PC-9 (cell line): Measurements from ENCODE around the gene VWA5B1. TPM values are rescaled to one million over a fixed set of nuclear protein-coding genes. Genes with fewer than 3 reads are reported as not detected.

Source experiments
- BruUV-seq: library from RNA; stranded (reverse); fragments of 400-500 nt; replicated peaks from 2 replicates; lab custom pipeline; 2021; lab: Mats Ljungman, UMichigan
- CTCF ChIA-PET: fragments of 300-600 bp; sonication (Branson Sonifier 250); formaldehyde crosslinking; loops from one replicate; lab custom pipeline; 2022; ENCODE audit warnings: antibody characterized with exemption; lab: Charles Lee
- POLR2A ChIA-PET: fragments of 300-600 bp; sonication (Branson Sonifier 250); formaldehyde crosslinking; loops from one replicate; lab custom pipeline; 2022; ENCODE audit warnings: antibody characterized with exemption; ENCODE audit not compliant: unreplicated experiment; lab: Charles Lee
- DNase-seq, 2 experiments: peaks; one replicate each; pipeline versions ENCODE4 v3.0.0 to v3.0.0-alpha.2; 2015 to 2022; ENCODE audit warnings: mixed read lengths in 1 of 2
- H2AFZ ChIP-seq: fragments of 200-600 bp; sonication (generic); 2 replicates; pipeline ENCODE4 v1.8.1; 2017; ENCODE audit warnings: antibody characterized with exemption
- H3F3A ChIP-seq: fragments of 200-600 bp; sonication (generic); 2 replicates; pipeline ENCODE4 v1.8.1; 2017; ENCODE audit warnings: antibody characterized with exemption, mild to moderate bottlenecking, low read depth; ENCODE audit not compliant: insufficient read depth
- H3K27ac ChIP-seq: fragments of 200-600 bp; sonication (generic); 2 replicates; pipeline ENCODE4 v1.6.1; 2016; ENCODE audit warnings: mixed run types
- H3K27me3 ChIP-seq: fragments of 200-600 bp; sonication (generic); 2 replicates; pipeline ENCODE4 v1.6.1; 2016; ENCODE audit warnings: low read depth, mixed run types; ENCODE audit not compliant: insufficient read depth
- H3K36me3 ChIP-seq: fragments of 200-600 bp; sonication (generic); 2 replicates; pipeline ENCODE4 v1.6.1; 2016; ENCODE audit warnings: low read depth, mixed run types
- H3K4me1 ChIP-seq: fragments of 200-600 bp; sonication (generic); replicated peaks from 2 replicates; pipeline ENCODE4 v1.6.1; 2016; ENCODE audit warnings: mixed run types; ENCODE audit not compliant: insufficient read depth
- H3K4me2 ChIP-seq: fragments of 200-600 bp; sonication (generic); 2 replicates; pipeline ENCODE4 v1.6.1; 2017; ENCODE audit warnings: mixed run types
- H3K4me3 ChIP-seq: fragments of 200-600 bp; sonication (generic); 2 replicates; pipeline ENCODE4 v1.6.1; 2016; ENCODE audit warnings: mixed run types
- H3K79me2 ChIP-seq: fragments of 200-600 bp; sonication (generic); 2 replicates; pipeline ENCODE4 v1.6.1; 2017; ENCODE audit warnings: low read depth, mixed run types
- H3K9me2 ChIP-seq: fragments of 200-600 bp; sonication (generic); 2 replicates; pipeline ENCODE4 v1.8.1; 2017; ENCODE audit warnings: mild to moderate bottlenecking; ENCODE audit not compliant: insufficient read depth
- H3K9me3 ChIP-seq: fragments of 200-600 bp; sonication (generic); 2 replicates; pipeline ENCODE4 v1.8.1; 2016; ENCODE audit warnings: low read depth; ENCODE audit not compliant: insufficient read depth
- H4K20me1 ChIP-seq: fragments of 200-600 bp; sonication (generic); 2 replicates; pipeline ENCODE4 v1.8.1; 2017; ENCODE audit not compliant: insufficient read depth
- EZH2 ChIP-seq: fragments of 200-600 bp; sonication (generic); IDR thresholded peaks from 2 replicates; pipeline ENCODE4 v1.8.0; 2017; ENCODE audit warnings: antibody characterized with exemption, low read depth
- intact Hi-C: fragments of 100-400 bp; cut with micrococcal nuclease; formaldehyde crosslinking; loops from one replicate; pipeline ENCODE4 v1.10.0; 2022; ENCODE audit not compliant: unreplicated experiment
- total RNA-seq: library from RNA; stranded (reverse); gene quantifications from 2 replicates; pipeline ENCODE4 v1.2.3, GENCODE V29; 2021
- TF ChIP-seq, protein P1 (sequence below): fragments of 200-600 bp; sonication (generic); conservative IDR thresholded peaks from 2 replicates; pipeline ENCODE4 v1.6.1; 2017; ENCODE audit warnings: mixed run types, antibody characterized with exemption, mild to moderate bottlenecking, moderate library complexity

Gene VWA5B1
- total RNA-seq, 1 experiment from 2014 or later, result not detected

DNA sequence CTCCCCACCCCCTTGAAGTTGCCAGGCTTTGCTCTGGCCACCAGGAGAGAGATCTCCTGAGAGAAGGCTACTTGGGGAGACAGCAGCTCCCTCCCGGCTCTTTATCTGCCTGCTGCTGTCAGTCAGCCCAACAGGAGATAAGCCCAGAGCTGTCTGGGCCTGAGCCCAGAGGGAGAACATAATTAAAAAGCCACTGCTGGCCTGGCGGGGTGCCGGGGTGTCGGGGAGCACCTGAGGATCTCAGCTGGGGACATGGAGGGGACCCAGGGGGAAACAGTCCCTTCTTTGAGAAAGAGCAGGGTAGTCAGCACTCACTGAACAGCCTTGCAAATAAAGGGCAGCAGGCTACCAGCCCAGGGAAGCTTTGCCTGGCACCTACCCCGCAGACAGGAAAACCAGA lies 17.9 kb downstream of the VWA5B1 start:
- ChIA-PET POLR2A (no interaction called here), CTCF (interaction anchor here (0.5 kb wide), 2 partner anchors 13 to 96 kb away, joined by 10 to 11 read pairs; no protein-coding TSS in a partner anchor)
- H3K36me3 ChIP-seq, result no peaks in the 10 kb centered on the region
- no peak overlapping the region for H3K27ac ChIP-seq
- intact Hi-C loops, result no loop called here
- DNase-seq, result no peak
- H3K4me2 ChIP-seq, result no peak overlapping the region
- no peaks in the 10 kb centered on the region for H3K9me3 ChIP-seq
- no peaks in the 10 kb centered on the region for H3K4me1 ChIP-seq
- no peak overlapping the region for H2AFZ ChIP-seq
- TF ChIP-seq, protein P1, sequence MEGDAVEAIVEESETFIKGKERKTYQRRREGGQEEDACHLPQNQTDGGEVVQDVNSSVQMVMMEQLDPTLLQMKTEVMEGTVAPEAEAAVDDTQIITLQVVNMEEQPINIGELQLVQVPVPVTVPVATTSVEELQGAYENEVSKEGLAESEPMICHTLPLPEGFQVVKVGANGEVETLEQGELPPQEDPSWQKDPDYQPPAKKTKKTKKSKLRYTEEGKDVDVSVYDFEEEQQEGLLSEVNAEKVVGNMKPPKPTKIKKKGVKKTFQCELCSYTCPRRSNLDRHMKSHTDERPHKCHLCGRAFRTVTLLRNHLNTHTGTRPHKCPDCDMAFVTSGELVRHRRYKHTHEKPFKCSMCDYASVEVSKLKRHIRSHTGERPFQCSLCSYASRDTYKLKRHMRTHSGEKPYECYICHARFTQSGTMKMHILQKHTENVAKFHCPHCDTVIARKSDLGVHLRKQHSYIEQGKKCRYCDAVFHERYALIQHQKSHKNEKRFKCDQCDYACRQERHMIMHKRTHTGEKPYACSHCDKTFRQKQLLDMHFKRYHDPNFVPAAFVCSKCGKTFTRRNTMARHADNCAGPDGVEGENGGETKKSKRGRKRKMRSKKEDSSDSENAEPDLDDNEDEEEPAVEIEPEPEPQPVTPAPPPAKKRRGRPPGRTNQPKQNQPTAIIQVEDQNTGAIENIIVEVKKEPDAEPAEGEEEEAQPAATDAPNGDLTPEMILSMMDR, result no peak
- TF ChIP-seq EZH2, result no peak
- no peaks in the 10 kb centered on the region for H3K79me2 ChIP-seq
- H3K27me3 ChIP-seq, result no peaks in the 10 kb centered on the region
- H4K20me1 ChIP-seq, result no peaks in the 10 kb centered on the region
- H3K9me2 ChIP-seq, result no peaks in the 10 kb centered on the region
- no peaks in the 10 kb centered on the region for H3F3A ChIP-seq
- H3K4me3 ChIP-seq, result no peak overlapping the region
- BruUV-seq, result no TSS peak

DNA sequence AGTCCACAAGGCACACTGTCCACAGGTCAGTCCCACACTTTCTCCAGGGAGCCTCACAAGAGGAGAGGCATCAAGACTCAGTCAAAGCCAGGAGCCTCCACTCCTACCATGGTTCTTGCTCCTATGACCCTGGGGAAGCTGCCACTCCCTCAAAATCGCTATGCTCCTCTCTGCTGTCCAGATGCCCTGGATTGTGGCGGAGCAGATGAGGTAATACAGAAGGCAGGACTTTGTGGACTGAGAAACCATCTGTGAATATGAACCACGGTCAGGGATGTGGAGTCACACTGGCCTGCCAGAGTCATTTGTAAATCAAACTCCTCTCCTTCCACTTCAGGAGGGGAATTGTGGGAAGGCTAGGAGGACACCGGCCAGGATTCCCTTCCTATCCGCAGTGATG lies 20.6 kb downstream of the VWA5B1 start:
- no peaks in the 10 kb centered on the region for H3K79me2 ChIP-seq
- TF ChIP-seq EZH2, result no peak
- TF ChIP-seq, protein P1, result no peak
- H3K9me3 ChIP-seq, result no peaks in the 10 kb centered on the region
- H3K27ac ChIP-seq, result no peak overlapping the region
- no peaks in the 10 kb centered on the region for H3K9me2 ChIP-seq
- intact Hi-C loops, result no loop called here
- H3F3A ChIP-seq, result no peaks in the 10 kb centered on the region
- H3K4me2 ChIP-seq, result no peak overlapping the region
- DNase-seq, result no peak
- H4K20me1 ChIP-seq, result no peaks in the 10 kb centered on the region
- ChIA-PET CTCF (no interaction called here), POLR2A (no interaction called here)
- H3K4me3 ChIP-seq, result no peak overlapping the region
- no peaks in the 10 kb centered on the region for H3K27me3 ChIP-seq
- H3K4me1 ChIP-seq, result no peaks in the 10 kb centered on the region
- no peaks in the 10 kb centered on the region for H3K36me3 ChIP-seq
- BruUV-seq, result no TSS peak
- H2AFZ ChIP-seq, result no peak overlapping the region

DNA sequence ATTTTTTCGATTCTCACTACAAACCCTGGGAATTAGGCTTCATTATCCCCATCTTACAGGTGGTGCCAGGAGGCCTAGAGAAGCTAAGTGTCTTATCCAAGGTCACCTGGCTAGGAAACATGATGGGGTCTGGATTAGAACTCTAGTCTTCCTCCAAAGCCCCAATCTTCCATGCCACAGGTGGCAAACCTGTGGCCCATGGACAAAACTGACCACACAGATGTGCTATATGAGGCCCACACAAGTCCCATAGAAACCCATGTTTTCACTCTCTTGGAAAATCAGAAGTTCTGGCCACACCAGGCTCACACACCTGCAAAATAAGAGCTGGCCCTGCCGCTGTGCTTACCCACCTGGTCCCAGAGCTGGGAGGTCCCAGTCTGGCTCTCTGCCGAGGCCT lies 21.6 kb downstream of the VWA5B1 start:
- H3K79me2 ChIP-seq, result no peaks in the 10 kb centered on the region
- no peaks in the 10 kb centered on the region for H3K36me3 ChIP-seq
- no peak overlapping the region for H3K4me3 ChIP-seq
- no peak for TF ChIP-seq EZH2
- TF ChIP-seq, protein P1, result no peak
- H3K27me3 ChIP-seq, result no peaks in the 10 kb centered on the region
- no peaks in the 10 kb centered on the region for H4K20me1 ChIP-seq
- H3K9me3 ChIP-seq, result no peaks in the 10 kb centered on the region
- ChIA-PET POLR2A (no interaction called here), CTCF (no interaction called here)
- no peaks in the 10 kb centered on the region for H3K4me1 ChIP-seq
- H3K9me2 ChIP-seq, result no peaks in the 10 kb centered on the region
- no peak overlapping the region for H3K27ac ChIP-seq
- H3F3A ChIP-seq, result no peaks in the 10 kb centered on the region
- no TSS peak for BruUV-seq
- no peak overlapping the region for H3K4me2 ChIP-seq
- H2AFZ ChIP-seq, result no peak overlapping the region
- DNase-seq, result no peak
- intact Hi-C loops, result no loop called here
